ENCODE data around the gene TMEM87A. TPM values are rescaled to one million over a fixed set of nuclear protein-coding genes. Genes with fewer than 3 reads are reported as not detected.

Gene TMEM87A
- total RNA-seq, 1 donor from 2014 or later, result 85.9 TPM

- no peak for DNase-seq
Observed at GRCh38 chr15:42203891-42204290, 69.3 kb downstream of the TMEM87A start.

GRCh38 chr15:42202653-42203052 lies 70.6 kb downstream of the TMEM87A start:
- DNase-seq, result no peak

GRCh38 chr15:42201801-42202200 lies 71.4 kb downstream of the TMEM87A start:
- no peak for DNase-seq

GRCh38 chr15:42199126-42199525 lies 74.1 kb downstream of the TMEM87A start:
- no peak for DNase-seq

GRCh38 chr15:42198516-42198915 lies 74.7 kb downstream of the TMEM87A start:
- no peak for DNase-seq

- DNase-seq, result no peak
Observed at GRCh38 chr15:42194513-42194912, 78.7 kb downstream of the TMEM87A start.

- DNase-seq, result no peak
Observed at GRCh38 chr15:42193383-42193782, 79.8 kb downstream of the TMEM87A start.

- no peak for DNase-seq
Observed at GRCh38 chr15:42191610-42192346, 81.5 kb downstream of the TMEM87A start.

- DNase-seq, result no peak
Observed at GRCh38 chr15:42190370-42190769, 82.9 kb downstream of the TMEM87A start.

GRCh38 chr15:42185801-42186200 lies 87.4 kb downstream of the TMEM87A start:
- no peak for DNase-seq

GRCh38 chr15:42184736-42185135 lies 88.5 kb downstream of the TMEM87A start:
- no peak for DNase-seq

GRCh38 chr15:42184296-42184695 lies 88.9 kb downstream of the TMEM87A start:
- no peak for DNase-seq

- no peak for DNase-seq
Observed at GRCh38 chr15:42182961-42183360, 90.3 kb downstream of the TMEM87A start.

GRCh38 chr15:42182328-42182886 lies 90.8 kb downstream of the TMEM87A start:
- DNase-seq, result no peak

- no peak for DNase-seq
Observed at GRCh38 chr15:42178056-42178455, 95.2 kb downstream of the TMEM87A start.

- DNase-seq, result no peak
Observed at GRCh38 chr15:42175671-42176070, 97.6 kb downstream of the TMEM87A start.

- no peak for DNase-seq
Observed at GRCh38 chr15:42172475-42172874, 100.8 kb downstream of the TMEM87A start.

- DNase-seq, result no peak
Observed at GRCh38 chr15:42171795-42172194, 101.4 kb downstream of the TMEM87A start.

- no peak for DNase-seq
Observed at GRCh38 chr15:42171122-42171521, 102.1 kb downstream of the TMEM87A start.

- no peak for DNase-seq
Observed at GRCh38 chr15:42166225-42166940, 106.8 kb downstream of the TMEM87A start.

GRCh38 chr15:42165106-42165505 lies 108.1 kb downstream of the TMEM87A start:
- no peak for DNase-seq

- no peak for DNase-seq
Observed at GRCh38 chr15:42163947-42164550, 109.2 kb downstream of the TMEM87A start.

- no peak for DNase-seq
Observed at GRCh38 chr15:42163291-42163690, 109.9 kb downstream of the TMEM87A start.

All from skin of body (tissue), 2 donors.